ENCODE data around the gene FHL3.

FHL3 gene, protein sequence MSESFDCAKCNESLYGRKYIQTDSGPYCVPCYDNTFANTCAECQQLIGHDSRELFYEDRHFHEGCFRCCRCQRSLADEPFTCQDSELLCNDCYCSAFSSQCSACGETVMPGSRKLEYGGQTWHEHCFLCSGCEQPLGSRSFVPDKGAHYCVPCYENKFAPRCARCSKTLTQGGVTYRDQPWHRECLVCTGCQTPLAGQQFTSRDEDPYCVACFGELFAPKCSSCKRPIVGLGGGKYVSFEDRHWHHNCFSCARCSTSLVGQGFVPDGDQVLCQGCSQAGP

GRCh38 chr1:38005195-38006007, at the start of gene FHL3:
Gene FHL3 (minus strand): TSS chr1:38005514. CDS start chr1:37999412, 6,102 bp downstream.
- no peak for DNase-seq

GRCh38 chr1:38053416-38054091, 48.2 kb upstream of the FHL3 start:
- no peak for DNase-seq

GRCh38 chr1:38052750-38053415, 47.6 kb upstream of the FHL3 start:
- no peak for DNase-seq

- DNase-seq, result no peak
Measured at GRCh38 chr1:38051079-38051543, 45.8 kb upstream of the FHL3 start.

GRCh38 chr1:38050397-38051078, 45.2 kb upstream of the FHL3 start:
- DNase-seq, result no peak

- DNase-seq, result no peak
Measured at GRCh38 chr1:38047603-38048141, 42.4 kb upstream of the FHL3 start.

DNA sequence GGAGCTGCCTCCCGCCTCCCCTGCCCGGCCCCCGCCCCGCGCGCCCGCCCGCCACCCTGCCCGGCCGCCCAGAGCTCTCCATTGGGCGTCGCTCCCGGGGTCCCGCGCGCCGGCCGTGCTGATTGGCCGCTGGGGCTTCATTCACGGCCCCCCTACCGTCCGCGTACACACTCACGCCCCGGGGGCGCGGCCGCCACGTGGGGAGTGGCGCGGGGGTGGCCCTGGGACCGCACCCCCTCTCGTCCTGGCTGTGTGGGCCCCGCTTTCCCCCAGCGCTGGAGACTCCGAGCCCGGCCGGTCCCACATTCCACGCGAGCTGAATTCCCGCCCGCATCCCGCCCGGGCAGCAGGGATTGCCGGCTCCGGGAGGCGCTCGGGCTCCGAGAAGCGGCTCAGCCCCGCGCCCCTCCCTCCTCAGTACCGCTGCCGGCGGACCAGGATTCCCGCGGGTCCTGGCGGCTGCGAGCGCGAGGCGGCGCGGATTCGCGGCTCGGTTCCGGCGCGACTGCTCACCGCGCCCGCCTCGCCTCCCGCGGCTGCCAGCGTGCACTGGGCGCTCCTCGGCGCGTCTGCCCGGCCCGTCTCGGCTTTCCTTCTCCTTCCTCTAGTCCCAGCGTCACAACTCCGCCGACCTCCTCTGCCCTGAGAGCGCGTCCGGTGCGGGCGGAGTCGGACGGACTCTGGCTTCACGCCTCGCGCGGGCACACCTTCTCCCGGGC, 41.7 kb upstream of the FHL3 start:
- peak; percentile 69 for DNase-seq

DNA sequence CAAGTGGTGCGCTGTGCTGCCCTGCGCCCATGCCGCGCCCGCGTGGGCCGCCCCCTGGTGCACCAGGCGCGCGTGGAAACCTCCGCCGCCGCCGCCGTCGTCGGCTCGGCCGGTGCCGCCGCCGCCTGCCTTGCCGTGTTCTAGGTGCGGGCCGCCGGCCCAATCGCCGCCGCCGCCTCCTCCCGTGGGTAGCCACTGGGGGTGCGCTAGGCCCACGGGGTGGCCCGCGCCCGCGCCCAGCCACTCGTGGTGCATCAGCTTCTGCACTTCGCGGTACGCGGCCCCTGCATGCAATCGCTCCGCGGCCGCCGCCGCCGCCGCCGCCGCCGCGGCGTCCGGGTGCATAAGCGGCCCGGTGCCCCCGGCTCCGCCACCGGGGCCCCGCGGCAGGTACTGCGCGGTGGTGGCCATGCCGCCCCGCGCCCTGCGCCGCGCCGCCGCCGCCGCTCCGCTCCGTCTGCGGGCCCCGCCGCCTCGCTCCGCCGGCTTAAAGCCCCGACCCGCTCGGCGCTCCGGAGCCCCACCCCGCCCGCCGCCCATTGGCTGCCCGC, 41.1 kb upstream of the FHL3 start, which contains the start of gene POU3F1:
Gene POU3F1, minus strand, starts transcription at position 461 of the 551 bp plus-strand sequence. Its CDS starts 50 bp downstream, at position 411.
- no peak for DNase-seq

DNA sequence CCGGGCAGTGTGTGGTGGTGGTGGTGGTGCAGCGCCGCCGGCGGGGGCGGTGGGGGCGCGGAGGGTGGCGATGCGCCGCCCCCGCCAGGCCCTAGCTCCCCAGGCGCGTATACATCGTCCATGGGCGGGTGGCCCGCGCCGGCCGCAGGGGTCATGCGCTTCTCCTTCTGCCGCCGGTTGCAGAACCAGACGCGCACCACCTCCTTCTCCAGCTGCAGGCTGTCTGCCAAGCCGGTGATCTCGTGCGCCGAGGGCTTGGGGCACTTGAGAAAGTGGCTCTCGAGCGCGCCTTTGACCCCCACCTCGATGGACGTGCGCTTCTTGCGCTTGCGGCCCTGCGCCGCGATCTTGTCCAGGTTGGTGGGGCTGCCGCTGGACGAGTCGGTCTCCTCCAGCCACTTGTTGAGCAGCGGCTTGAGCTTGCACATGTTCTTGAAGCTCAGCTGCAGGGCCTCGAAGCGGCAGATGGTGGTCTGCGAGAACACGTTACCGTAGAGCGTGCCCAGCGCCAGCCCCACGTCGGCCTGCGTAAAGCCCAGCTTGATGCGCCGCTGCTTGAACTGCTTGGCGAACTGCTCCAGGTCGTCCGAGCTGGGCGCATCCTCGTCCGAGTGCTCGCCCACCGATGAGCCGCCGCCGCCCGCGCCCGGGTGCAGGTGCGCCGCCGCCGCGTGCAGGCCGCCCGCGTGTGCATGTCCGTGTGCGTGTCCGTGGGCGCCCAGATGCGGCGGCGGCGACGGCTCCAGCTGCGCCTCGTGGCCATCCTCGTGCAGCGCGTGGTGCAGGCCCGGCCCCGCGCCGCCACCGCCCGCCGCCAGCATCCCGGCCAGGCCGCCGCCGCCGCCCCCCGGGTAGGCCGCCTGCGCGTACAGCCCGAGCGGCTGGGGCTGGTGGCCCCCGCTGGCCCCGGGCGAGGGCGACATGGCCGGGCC, 40.4 kb upstream of the FHL3 start:
- DNase-seq, result peak; percentile 30

- DNase-seq, result no peak
Measured at GRCh38 chr1:38044221-38045215, 39.2 kb upstream of the FHL3 start.

- no peak for DNase-seq
Measured at GRCh38 chr1:38043036-38043747, 37.9 kb upstream of the FHL3 start.

DNA sequence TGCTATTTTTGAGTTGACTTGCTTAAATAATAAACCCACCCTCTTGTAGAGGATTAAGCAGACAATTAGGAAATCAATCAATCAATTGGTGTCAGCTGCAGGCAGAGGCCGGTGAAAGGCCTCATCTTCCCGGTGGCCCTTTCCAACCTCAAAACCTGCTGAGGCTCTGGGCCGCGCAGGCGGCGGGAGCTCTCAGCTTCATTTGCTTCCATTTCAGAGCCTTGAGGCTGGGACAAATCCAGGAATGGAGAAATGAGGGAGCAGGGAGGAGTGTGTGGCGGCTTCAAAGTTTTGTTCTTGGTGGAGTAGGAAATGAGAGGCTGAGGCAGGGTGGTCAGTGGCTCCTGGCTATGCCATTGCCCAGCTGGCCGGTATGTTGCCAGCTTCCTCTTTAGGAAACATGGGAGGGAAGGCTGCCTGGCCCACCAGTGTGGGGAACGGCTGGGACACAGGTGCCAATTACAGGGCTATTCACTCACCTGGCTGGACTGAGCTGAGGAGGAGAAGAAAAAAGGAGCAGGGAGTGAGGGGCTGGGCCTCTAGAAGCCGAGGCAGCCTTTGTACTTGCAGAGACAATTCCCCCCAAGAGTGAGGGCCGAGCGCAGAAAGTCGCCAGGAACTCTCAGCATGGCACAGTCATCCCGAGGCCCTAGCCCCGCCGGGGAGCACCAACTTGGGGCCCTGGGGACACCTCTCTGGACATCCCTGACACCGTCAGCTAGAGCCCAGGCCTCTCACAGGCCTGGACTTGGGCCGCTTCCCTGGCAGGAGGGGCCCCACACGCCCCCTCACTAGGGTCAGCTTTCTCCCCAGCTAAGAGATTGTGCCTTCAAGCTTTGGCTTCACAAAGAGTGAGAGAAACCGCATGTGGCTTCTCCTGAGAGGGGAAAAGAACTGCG, 36.9 kb upstream of the FHL3 start:
- no peak for DNase-seq

- no peak for DNase-seq
Measured at GRCh38 chr1:38039331-38040088, 34.2 kb upstream of the FHL3 start.

- no peak for DNase-seq
Measured at GRCh38 chr1:38038861-38039260, 33.5 kb upstream of the FHL3 start.

DNA sequence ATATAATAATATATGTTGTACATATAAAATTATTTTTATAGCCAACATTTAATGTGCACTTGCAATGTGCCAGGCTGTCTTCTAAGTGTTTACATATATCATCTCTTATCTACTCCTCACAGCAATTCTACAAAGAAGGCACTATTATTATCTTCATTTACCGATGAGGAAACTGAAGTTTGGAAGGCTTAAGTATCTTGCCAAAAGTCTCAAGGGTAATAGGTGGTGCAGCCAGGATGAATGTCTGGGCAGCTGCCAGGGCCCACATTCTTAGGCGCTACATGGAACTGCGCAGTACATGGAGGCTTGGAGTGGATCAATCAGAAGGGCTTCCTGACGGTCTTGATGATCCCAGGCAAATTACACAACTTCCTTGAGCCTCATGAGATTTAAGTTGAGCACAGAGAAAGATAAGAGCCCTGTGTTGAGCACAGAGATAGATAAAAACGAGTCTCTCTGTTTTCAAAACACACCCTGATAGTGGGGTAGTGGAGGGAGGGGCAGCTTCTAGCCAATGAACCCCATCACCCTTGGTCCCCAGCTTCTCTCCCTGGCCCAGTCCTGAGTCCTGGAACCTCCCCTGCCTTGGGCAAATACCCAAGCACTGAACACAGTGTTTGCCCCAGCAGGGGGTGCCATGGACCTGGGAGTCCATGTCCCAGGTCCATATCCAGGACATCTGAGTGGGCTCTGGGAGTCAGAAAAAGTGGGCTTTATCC, 32.1 kb upstream of the FHL3 start:
- DNase-seq, result no peak

All from DMS79 (cell line).